TTC549 (cell line): Measurements from ENCODE around the gene PTEN.

ENCODE experiments used
- FAIRE-seq: peaks from 2 replicates; lab custom pipeline; 2012; peaks lifted over from hg19 to GRCh38; lab: Jason Lieb, UNC

The PTEN gene

GRCh38 chr10:87921931-87922688 lies 58.7 kb downstream of the PTEN start:
- no peak for FAIRE-seq

DNA sequence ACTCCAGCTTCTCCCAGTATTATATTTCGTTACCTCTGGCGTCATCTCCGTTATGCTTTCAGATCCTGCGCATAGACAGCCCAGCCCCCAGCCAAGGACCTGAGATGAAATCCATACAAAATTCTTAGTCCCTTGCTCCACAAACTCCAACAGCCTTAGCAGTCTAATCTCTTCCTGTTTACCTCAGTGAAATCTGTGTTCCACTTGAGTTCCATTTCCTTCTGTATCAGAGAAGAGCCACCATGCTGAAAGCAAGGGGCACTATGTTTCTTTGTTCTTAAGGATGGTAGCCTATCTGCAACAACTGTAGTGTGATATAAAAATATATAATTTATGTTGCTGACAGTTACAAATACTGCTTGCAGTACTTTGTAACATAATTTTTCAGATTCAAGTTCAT lies 59.8 kb downstream of the PTEN start:
- FAIRE-seq: no peak

DNA sequence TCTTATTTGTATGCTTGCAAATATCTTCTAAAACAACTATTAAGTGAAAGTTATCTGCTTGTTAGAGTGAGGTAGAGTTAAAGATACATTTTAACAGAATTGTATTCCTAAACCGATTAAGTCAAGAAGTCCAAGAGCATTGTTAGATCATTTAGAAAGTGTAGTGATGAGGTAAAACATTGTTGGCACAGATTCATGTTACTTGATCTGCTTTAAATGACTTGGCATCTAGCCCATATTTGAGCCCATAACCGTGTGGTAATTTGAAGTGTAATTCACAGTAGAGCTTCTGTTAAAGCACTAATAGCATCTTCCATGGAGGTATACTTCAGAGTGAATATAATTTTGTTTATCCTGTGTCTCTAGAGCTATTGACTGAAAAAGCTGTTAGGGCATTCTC lies 62.1 kb downstream of the PTEN start:
- no peak for FAIRE-seq

DNA sequence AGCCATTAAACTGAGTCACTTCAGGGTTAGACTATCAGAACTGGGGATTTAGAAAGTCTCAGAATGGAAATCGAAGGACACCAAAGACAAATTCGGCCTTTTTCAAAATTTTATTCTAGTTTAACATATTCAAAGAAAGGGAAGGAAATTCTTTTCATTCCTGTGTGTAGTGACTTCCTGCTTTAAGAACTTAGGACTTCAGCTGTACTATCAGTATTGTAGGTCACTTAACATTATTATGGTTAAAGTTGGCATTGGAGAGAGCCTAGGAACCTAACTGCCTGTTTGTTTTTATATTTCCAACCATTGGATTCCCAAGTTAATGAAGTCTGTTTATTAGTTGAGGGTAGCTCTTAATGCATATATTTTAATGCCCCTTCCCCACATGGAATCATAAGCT lies 63.7 kb downstream of the PTEN start:
- FAIRE-seq: no peak

DNA sequence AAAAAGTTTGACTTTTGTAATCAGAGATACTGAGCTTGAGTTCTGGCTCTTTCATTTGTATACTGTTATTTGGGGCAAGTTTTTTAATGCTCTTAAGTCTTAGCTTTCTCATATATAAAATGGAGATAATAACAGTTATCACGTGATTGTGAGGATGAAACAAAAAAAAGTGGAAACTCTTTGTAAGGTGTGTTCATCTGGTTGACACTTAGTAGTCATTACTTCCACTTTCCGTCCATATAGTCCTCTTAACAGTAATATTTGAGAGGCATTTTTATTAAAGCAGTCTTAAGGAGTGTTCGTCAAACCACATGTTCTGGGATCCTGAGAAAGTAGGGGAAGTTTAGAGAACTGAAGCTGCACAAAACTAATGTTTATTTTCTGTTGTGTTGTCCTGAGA lies 65.6 kb downstream of the PTEN start:
- no peak for FAIRE-seq

DNA sequence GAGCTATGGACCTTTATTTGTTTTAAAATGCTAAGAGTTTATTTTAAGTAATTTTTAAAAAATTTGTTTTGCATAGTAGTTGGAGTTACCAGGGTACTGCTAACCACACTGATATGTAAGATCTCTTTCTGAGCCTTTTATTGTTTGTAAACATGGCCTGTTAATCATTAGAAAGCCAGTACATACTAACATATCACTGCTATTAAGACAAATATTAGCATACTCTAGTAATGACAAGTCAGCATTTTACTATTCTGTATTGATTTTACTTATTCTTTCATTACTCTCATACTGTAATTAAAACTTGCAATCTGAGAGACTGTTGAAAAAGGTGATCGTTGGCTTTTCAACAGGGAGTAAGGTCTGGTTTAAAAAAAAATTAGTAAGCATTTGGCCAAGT lies 66.7 kb downstream of the PTEN start:
- FAIRE-seq: no peak

- FAIRE-seq: no peak
These were observed 67.8 kb downstream of the PTEN start for GRCh38 chr10:87930934-87931835.

DNA sequence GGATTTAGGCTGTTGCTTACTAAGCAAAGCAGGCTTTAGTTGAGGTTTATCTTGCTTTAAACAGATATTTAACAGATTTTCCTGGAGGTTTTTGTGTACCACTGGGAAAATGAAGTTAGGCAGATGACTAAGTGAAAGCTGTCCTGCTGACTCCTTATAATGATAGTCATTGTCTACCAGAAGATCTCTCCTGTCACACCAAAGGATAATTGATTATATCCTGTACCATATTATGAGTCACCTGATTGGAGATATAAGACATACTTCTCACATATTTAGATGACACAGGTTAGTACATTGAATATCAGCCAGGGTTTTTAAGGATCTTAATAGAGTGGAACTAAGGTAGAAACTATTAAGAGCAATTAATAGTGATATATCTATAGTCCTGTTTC lies 68.4 kb downstream of the PTEN start:
- FAIRE-seq: no peak

GRCh38 chr10:87935290-87936141 lies 72.1 kb downstream of the PTEN start:
- FAIRE-seq: no peak

DNA sequence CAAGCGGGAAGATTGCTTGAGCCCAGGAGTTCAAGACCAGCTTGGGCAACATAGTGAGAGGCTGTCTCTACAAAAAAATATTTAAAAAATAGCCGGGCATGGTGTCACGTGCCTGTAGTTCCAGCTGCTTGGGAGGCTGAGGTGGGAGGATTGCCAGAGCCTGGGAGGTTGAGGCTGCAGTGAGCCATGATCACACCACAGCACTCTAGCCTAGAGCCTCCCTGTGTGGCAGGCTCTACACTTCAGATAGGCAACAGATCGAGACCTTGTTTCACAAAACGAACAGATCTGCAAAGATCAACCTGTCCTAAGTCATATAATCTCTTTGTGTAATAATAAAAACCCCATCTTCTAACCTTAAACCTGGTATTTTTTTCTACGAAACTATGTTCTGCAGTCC lies 76.8 kb downstream of the PTEN start:
- no peak for FAIRE-seq

DNA sequence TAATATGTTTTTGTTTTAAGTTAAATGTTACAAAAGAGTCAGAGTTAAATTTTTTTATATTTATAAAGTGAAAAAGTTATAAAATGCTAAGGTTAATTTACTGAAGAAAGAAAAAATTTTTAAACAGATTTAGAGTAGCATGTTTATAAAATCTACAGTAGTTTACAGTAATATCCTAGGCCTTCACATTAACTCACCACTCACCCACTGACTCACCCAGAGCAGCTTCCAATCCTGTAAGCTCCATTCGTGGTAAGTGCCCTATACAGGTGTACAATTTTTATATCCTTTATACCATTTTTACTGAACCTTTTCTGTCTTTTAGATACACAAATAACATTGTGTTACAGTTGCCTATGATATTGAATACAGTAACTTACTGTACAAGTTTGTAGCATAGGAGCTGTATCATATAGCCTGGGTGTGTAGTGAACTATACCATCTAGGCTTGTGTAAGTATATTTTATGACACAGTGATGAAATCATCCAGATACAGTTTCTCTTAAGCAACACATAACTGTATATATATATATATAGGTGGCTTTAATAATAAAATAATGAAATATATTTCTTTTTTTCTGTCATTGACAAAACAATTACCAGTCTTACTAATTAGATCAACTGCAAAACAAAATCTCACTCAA lies 79.6 kb downstream of the PTEN start:
- FAIRE-seq: peak; percentile 17

GRCh38 chr10:87945984-87946383 lies 82.6 kb downstream of the PTEN start:
- no peak for FAIRE-seq

DNA sequence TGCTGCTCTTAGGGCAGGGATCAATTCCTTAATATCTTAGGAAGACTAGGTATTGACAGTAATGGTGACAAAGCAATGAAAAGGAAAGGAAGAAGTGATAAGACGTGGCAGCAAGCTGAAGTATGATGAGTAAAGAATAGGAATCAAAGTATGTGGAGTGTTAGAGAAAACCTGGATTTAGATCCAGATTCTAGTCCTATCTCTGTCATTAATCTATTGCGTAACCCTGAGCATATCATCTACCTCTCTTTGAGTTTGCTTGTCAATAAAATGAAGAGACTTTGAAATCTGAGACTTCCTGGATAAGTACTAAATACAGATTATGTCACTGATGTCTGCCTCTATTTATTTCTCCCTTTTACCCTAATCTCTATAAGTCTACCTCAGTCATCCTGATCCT lies 89.2 kb downstream of the PTEN start:
- no peak for FAIRE-seq

GRCh38 chr10:87956055-87956454 lies 92.6 kb downstream of the PTEN start:
- no peak for FAIRE-seq

- FAIRE-seq: no peak
These were observed 94.3 kb downstream of the PTEN start for GRCh38 chr10:87957702-87958101.

DNA sequence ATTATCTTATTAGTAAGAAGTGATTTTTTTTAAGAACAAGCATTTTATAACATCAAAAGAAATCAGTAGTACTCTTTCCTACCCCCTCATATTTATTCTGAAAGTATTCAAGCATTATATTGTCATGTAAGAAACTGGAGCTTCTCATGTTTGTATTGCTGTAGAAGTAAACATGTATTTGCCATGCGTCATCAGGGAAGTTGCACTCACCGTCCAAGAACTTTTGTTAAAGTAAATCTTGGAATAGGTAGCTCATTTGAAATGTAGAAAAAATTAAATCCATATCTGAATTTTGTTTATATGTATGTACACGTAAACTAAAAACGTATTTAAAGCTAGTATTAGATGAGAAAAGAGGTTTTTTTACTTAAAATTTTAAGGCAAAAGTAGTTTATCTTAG lies 96.8 kb downstream of the PTEN start:
- no peak for FAIRE-seq

DNA sequence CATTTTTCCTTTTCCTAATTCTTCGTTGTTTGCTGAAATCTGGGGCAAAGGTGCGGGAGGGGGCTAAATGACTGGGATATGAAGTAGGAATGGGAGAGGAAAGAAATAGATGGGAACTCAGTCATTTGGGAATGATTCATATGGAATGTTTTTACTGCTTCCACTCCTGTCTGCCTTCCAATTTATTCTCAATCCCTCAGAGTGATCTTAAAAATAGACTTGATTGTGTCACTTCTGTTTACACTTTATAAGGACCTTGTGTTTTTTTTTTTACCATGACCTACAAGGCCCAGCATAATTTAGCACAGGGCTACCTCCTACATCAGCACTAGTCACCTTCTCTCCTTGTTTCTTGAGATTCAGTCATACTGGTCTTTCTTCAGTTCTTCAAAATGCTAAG lies 97.9 kb downstream of the PTEN start:
- FAIRE-seq: no peak

DNA sequence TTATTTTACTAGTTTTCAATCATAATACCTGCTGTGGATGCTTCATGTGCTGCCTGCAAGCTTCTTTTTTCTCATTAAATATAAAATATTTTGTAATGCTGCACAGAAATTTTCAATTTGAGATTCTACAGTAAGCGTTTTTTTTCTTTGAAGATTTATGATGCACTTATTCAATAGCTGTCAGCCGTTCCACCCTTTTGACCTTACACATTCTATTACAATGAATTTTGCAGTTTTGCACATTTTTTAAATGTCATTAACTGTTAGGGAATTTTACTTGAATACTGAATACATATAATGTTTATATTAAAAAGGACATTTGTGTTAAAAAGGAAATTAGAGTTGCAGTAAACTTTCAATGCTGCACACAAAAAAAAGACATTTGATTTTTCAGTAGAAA lies 103.0 kb downstream of the PTEN start:
- no peak for FAIRE-seq

DNA sequence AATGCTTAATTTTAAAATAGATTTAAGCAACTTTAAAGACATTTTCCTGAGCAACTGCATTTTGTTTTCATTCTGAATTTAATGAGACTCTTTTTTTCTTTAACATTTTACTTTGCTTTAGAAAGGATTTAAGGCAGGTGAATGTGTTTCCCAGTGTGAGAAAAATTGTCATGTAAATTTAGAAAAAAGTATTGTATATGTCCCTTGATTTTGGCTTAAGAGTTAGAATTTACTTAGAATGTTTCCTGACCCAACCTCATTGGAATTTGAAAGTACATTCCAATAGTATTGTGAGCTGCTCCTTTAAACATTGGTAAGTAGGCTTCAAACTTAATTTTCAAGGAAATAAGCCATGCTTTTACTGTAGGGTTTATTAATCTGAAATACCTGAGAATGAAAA lies 110.2 kb downstream of the PTEN start:
- FAIRE-seq: no peak

- FAIRE-seq: no peak
These were observed 110.7 kb downstream of the PTEN start for GRCh38 chr10:87974130-87974529.

DNA sequence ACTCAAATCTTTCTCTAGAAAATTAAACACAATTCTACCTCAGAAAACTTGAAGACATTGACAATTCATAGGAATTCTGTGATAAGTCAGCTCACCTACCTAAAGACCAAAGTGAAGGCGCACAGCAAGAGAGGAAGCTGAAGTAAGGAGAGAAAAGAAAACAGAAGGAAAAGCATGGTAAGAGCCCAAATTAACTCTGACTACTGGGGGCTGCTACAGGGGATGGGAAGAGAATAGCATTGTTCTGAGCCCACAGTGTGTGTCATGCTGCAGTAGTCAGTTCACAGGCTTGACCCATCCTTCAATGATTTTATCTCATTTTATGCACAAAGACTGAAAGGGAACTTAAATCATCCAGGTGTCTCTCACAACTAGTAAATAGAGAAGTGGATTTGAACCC lies 111.3 kb downstream of the PTEN start:
- FAIRE-seq: no peak

GRCh38 chr10:87976101-87976743 lies 112.8 kb downstream of the PTEN start:
- FAIRE-seq: no peak
